Fibroblast of lung (primary cell): ENCODE measurements around the gene ALKBH2. TPM values are rescaled to one million over a fixed set of nuclear protein-coding genes. Genes with fewer than 3 reads are reported as not detected.
A peak's percentile ranks its signal among the peaks of the same experiment; 100 is the strongest.

Experiments
- DNase-seq, 2 donors: peaks; one replicate each; pipeline versions ENCODE4 v3.0.0 to v3.0.0-alpha.2; 2010; ENCODE audit warnings: low read depth in 2 of 2
- H2AFZ ChIP-seq: 2 replicates; pipeline ENCODE4 v1.5.1; 2012; ENCODE audit warnings: low read length, control low read depth, inconsistent platforms
- H3K27ac ChIP-seq: 2 replicates; pipeline ENCODE4 v1.5.1; 2011; ENCODE audit warnings: low read length, control low read depth; ENCODE audit not compliant: insufficient read depth
- H3K27me3 ChIP-seq: 2 replicates; pipeline ENCODE4 v1.5.1; 2011; ENCODE audit warnings: mild to moderate bottlenecking, low read length; ENCODE audit not compliant: control insufficient read depth, insufficient read depth
- H3K36me3 ChIP-seq: 2 replicates; pipeline ENCODE4 v1.5.1; 2011; ENCODE audit warnings: low read length; ENCODE audit not compliant: control insufficient read depth, insufficient read depth
- H3K4me1 ChIP-seq: 2 replicates; pipeline ENCODE4 v1.5.1; 2011; ENCODE audit warnings: low read length; ENCODE audit not compliant: control insufficient read depth, insufficient read depth; ENCODE audit errors: extremely low read depth
- H3K4me2 ChIP-seq: 2 replicates; pipeline ENCODE4 v1.5.1; 2011; ENCODE audit warnings: low read length, control low read depth; ENCODE audit not compliant: insufficient read depth; ENCODE audit errors: extremely low read depth
- H3K4me3 ChIP-seq, 4 experiments: fragments of 200-600 bp in 1 of 4; sonication (generic) in 1 of 4; replicated peaks in 1 of 4; 2 replicates each; pipeline ENCODE4 v1.5.1; 2011 to 2016; ENCODE audit warnings: low read length in 4 of 4, low read depth in 3 of 4, mild to moderate bottlenecking in 3 of 4, control low read depth in 2 of 4, inconsistent platforms in 1 of 4, mixed read lengths in 1 of 4; ENCODE audit not compliant: insufficient read depth in 1 of 4; ENCODE audit errors: control extremely low read depth in 1 of 4
- H3K79me2 ChIP-seq: 2 replicates; pipeline ENCODE4 v1.5.1; 2012; ENCODE audit warnings: mild to moderate bottlenecking, low read length, inconsistent platforms; ENCODE audit not compliant: control insufficient read depth, insufficient read depth
- H3K9ac ChIP-seq: 2 replicates; pipeline ENCODE4 v1.5.1; 2011; ENCODE audit warnings: mild to moderate bottlenecking, low read length, control low read depth; ENCODE audit not compliant: insufficient read depth
- H3K9me3 ChIP-seq: 2 replicates; pipeline ENCODE4 v1.5.1; 2012; ENCODE audit warnings: low read depth, low read length; ENCODE audit not compliant: control insufficient read depth, insufficient read depth
- H4K20me1 ChIP-seq: 2 replicates; pipeline ENCODE4 v1.5.1; 2011; ENCODE audit warnings: low read length; ENCODE audit not compliant: control insufficient read depth, insufficient read depth; ENCODE audit errors: extremely low read depth
- CTCF ChIP-seq, 2 donors: IDR thresholded peaks in 1 of 2; conservative IDR thresholded peaks in 1 of 2; 1 replicate in 1 of 2; 2 replicates in 1 of 2; pipeline ENCODE4 v1.5.1; 2011 to 2012; ENCODE audit warnings: low read length in 2 of 2, control low read depth in 1 of 2, inconsistent platforms in 1 of 2, low read depth in 1 of 2, mild to moderate bottlenecking in 1 of 2
- EZH2 ChIP-seq: IDR thresholded peaks from 2 replicates; pipeline ENCODE4 v1.5.1; 2012; ENCODE audit warnings: low read length, control low read depth, mild to moderate bottlenecking; ENCODE audit errors: missing control alignments
- polyA plus RNA-seq, 2 donors: library from polyadenylated mRNA; depleted of rRNA in 1 of 2; stranded (reverse) in 1 of 2; unstranded in 1 of 2; fragments of >200 nt; gene quantifications; 2 replicates each; pipeline ENCODE4 v1.2.1, GENCODE V29; 2011 to 2012; ENCODE audit warnings: missing spikeins in 1 of 2
- total RNA-seq: library from RNA; depleted of rRNA; stranded (reverse); fragments of >200 nt; gene quantifications from 2 replicates; pipeline ENCODE4 v1.2.1, GENCODE V29; 2014

Gene ALKBH2
- total and polyA plus RNA-seq, 2 donors (not counting 1 experiment from before 2014, with no cell fraction given): 15.1 to 20.8 TPM

- no peak overlapping the region for H3K9ac ChIP-seq
- no peaks in the 10 kb centered on the region for H3K27me3 ChIP-seq
- no peak overlapping the region for H3K4me2 ChIP-seq
- TF ChIP-seq CTCF (conservative IDR thresholded peaks at IDR 0.05 in 1 of 2, IDR thresholded peaks at IDR 0.05 in 1 of 2; ENCODE audit: low read depth in 1 of 2, low read length in 2 of 2): no peak
- no peak for TF ChIP-seq EZH2
- H4K20me1 ChIP-seq: no peaks in the 10 kb centered on the region
- H3K27ac ChIP-seq: no peak overlapping the region
- no peaks in the 10 kb centered on the region for H3K36me3 ChIP-seq
- DNase-seq: no peak
- H2AFZ ChIP-seq: no peak overlapping the region
- H3K4me3 ChIP-seq: no peak overlapping the region
- H3K9me3 ChIP-seq: no peaks in the 10 kb centered on the region
- no peaks in the 10 kb centered on the region for H3K79me2 ChIP-seq
- peaks cover 2% of the 10 kb centered on the region for H3K4me1 ChIP-seq
These were observed 23.3 kb upstream of the ALKBH2 start for GRCh38 chr12:109116611-109116949.

GRCh38 chr12:109115758-109116610 lies 22.7 kb upstream of the ALKBH2 start, which contains the start of gene ACACB:
Gene ACACB (plus strand): TSS chr12:109116587. CDS start chr12:109139406, 22,819 bp downstream.
- TF ChIP-seq EZH2 (no peak), CTCF (conservative IDR thresholded peaks at IDR 0.05 in 1 of 2, IDR thresholded peaks at IDR 0.05 in 1 of 2; ENCODE audit: low read depth in 1 of 2, low read length in 2 of 2) (no peak)
- Histone ChIP-seq H3K36me3 (no peaks in the 10 kb centered on the region), H3K4me2 (no peak within 1 kb of the TSS), H3K4me1 (peaks cover 2% of the 10 kb centered on the region), H3K79me2 (no peaks in the 10 kb centered on the region), H3K27me3 (no peaks in the 10 kb centered on the region), H3K9ac (no peak within 1 kb of the TSS), H4K20me1 (no peaks in the 10 kb centered on the region), H2AFZ (no peak within 1 kb of the TSS), H3K27ac (no peak within 1 kb of the TSS), H3K4me3 (no peak within 1 kb of the TSS), H3K9me3 (no peaks in the 10 kb centered on the region)
- peak in 1 of 2 donors; percentile 34 for DNase-seq

DNA sequence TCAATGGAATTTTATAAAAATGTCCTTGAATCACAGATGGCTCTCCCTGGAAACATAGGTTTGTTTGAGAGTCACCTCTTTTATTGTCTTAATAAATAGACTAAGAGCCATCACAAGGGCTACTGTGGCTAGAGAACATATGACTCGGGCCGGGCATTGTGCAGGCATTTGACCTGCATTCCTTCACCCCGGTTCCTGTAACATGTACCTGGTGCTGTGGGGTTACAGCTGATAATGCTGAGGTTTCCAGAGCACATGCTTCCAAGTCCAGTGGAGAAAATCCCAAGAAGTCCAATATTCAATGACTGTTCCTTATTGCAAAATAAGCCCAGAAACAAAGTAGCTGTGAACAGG lies 22.1 kb upstream of the ALKBH2 start:
- Histone ChIP-seq H2AFZ (no peak overlapping the region), H3K9me3 (no peaks in the 10 kb centered on the region), H3K4me3 (no peak overlapping the region), H4K20me1 (no peaks in the 10 kb centered on the region), H3K27me3 (no peaks in the 10 kb centered on the region), H3K4me2 (no peak overlapping the region), H3K9ac (no peak overlapping the region), H3K79me2 (no peaks in the 10 kb centered on the region), H3K36me3 (no peaks in the 10 kb centered on the region), H3K27ac (no peak overlapping the region), H3K4me1 (peaks cover 5% of the 10 kb centered on the region)
- no peak for DNase-seq
- TF ChIP-seq CTCF (conservative IDR thresholded peaks at IDR 0.05 in 1 of 2, IDR thresholded peaks at IDR 0.05 in 1 of 2; ENCODE audit: low read depth in 1 of 2, low read length in 2 of 2): no peak
- TF ChIP-seq EZH2: no peak
